ENCODE results near the gene LCP1.

Gene LCP1

GRCh38 chr13:46100191-46100815 is 81.7 kb downstream of the LCP1 start:
- DNase-seq (ENCODE audit: low read depth) = no peak

GRCh38 chr13:46097663-46098062 is 84.3 kb downstream of the LCP1 start:
- no peak for DNase-seq (ENCODE audit: low read depth)

GRCh38 chr13:46097015-46097414 is 85.0 kb downstream of the LCP1 start:
- no peak for DNase-seq (ENCODE audit: low read depth)

- DNase-seq (ENCODE audit: low read depth) = no peak
Observed at GRCh38 chr13:46094478-46094877, 87.5 kb downstream of the LCP1 start.

GRCh38 chr13:46088821-46089562 is 93.0 kb downstream of the LCP1 start:
- DNase-seq (ENCODE audit: low read depth) = no peak

GRCh38 chr13:46087481-46087880 is 94.5 kb downstream of the LCP1 start:
- DNase-seq (ENCODE audit: low read depth) = no peak

GRCh38 chr13:46086985-46087384 is 95.0 kb downstream of the LCP1 start:
- DNase-seq (ENCODE audit: low read depth) = no peak

GRCh38 chr13:46086421-46086922 is 95.5 kb downstream of the LCP1 start:
- no peak for DNase-seq (ENCODE audit: low read depth)

- DNase-seq (ENCODE audit: low read depth) = no peak
Observed at GRCh38 chr13:46085737-46086136, 96.2 kb downstream of the LCP1 start.

- DNase-seq (ENCODE audit: low read depth) = no peak
Observed at GRCh38 chr13:46082324-46082723, 99.7 kb downstream of the LCP1 start.

- DNase-seq (ENCODE audit: low read depth) = no peak
Observed at GRCh38 chr13:46079770-46080169, 102.2 kb downstream of the LCP1 start.

GRCh38 chr13:46077265-46077664 is 104.7 kb downstream of the LCP1 start:
- DNase-seq (ENCODE audit: low read depth) = no peak

- no peak for DNase-seq (ENCODE audit: low read depth)
Observed at GRCh38 chr13:46076827-46077226, 105.2 kb downstream of the LCP1 start.
